GM21786 (cell line): ENCODE data around the gene C11orf68.

Experiments used
- ATAC-seq: cut with Tn5 transposase; IDR thresholded peaks from one replicate; pipeline ENCODE4 v1.9.1; 2021; ENCODE audit not compliant: unreplicated experiment

Gene C11orf68

DNA sequence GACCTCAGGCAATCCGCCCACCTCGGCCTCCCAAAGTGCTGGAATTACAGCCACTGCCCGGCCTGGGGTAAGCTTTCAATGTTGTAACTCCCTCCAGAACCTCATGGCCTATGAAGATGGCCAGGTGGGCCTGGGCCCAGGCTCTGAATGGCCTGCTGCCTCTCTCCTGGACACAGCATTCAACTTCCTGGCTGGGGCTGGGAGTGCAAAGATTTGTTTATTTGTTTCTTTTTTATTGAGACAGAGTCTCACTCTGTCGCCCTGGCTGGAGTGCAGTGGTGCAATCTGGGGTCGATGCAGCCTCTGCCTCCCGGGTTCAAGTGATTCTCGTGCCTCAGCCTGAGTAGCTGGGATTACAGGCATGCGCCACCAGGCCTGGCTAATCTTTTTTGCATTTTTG lies 25.9 kb upstream of the C11orf68 start:
- ATAC-seq: no peak

DNA sequence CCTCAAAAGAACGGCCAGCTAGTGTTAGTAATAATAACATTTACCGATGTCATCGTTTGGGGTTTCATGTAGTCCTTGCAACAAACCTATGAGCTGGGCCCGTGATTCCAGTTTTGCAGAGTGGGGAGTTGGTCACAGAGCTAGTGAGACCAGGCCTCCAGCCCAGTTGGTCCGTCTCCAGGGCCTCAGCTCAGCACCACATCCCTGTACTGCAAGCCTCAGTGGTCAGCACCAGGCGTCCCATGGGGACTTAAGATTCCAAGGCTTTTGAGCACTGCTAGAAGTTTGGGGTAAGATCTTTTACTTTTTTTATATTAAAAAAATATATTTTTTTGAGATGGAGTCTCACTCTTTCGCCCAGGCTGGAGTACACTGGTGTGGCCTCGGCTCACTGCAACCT lies 25.3 kb upstream of the C11orf68 start:
- no peak for ATAC-seq

DNA sequence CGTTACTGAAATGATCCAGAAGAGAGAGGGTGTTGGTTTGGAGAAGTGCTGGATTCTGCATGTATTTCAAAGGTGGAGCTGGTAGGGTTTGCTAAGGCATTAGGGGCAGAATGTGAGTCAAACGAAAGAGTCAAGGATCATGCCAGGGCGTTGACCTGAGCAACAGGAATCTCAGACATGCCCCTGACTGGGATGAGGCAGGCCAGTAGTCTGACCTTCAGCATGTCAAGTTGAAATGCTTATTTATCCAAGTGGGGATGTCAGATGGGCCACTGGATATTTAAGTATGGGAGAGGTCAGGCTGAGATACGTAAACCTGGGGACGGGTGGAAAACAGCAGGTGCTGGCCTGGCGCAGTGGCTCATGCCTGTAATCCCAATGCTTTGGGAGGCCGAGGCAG lies 23.7 kb upstream of the C11orf68 start:
- no peak for ATAC-seq

DNA sequence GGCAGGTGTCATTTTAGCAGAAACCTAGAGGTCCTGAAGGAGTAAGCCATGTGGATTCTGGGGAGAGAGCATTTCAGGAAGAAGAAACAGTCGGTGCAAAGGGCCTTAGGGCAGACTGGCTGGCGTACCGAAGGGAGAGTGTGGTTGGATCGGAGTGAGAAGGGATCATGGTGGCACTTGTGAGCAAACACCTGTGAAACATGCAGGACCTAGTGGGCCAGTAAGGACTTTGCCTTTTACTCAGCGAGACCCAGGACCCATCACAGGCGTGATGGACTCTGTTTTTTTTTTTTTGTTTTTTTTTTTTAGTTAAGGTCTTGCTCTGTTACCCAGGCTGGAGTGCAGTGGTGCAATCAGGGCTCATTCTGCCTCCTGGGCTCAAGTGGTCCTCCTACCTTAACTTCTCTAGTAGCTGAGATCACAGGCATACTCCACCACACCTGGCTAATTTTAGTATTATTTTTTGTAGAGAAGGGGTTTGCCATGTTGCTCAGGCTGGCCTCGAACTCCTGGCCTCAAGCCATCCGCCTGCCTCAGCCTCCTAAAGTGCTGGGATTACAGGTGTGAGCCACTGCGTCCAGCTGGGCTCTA lies 23.0 kb upstream of the C11orf68 start:
- ATAC-seq: no peak

DNA sequence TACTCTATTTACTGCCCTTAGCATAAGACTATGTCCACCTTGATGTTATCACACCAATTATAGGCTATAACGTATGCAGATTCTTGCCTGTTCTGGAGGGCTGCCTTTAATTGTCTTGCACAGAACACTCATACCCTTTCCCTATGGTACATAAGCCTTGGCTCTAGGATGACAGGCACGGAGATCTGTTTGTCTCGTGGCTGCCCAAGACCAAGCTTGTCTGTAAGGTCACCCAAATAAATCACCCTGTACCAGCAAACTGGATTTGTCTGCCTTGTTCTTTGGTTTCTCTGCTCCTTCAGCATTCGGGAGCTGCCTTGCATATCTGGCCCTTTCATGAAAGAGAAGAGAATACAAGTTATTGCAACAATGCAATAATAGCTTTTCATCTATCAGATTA lies 18.9 kb upstream of the C11orf68 start:
- ATAC-seq: no peak

DNA sequence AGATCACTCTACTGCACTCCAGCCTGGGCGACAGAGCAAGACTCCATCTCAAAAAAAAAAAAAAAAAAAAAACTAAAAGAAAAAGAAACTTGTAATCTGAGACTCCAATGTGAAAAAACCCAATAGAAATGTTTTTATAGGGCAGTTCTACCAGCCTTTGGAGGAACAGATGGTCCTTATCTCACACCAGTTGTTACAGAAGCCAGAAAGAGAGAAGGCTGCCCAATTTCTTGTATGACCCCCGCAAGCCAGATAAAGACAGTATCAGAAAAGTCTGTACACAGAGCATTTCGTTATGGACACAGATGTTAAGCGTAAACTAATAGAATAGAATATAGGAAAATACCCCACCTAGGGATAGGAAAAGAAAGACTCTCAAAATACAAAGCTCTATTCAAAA lies 15.2 kb upstream of the C11orf68 start:
- ATAC-seq: no peak

DNA sequence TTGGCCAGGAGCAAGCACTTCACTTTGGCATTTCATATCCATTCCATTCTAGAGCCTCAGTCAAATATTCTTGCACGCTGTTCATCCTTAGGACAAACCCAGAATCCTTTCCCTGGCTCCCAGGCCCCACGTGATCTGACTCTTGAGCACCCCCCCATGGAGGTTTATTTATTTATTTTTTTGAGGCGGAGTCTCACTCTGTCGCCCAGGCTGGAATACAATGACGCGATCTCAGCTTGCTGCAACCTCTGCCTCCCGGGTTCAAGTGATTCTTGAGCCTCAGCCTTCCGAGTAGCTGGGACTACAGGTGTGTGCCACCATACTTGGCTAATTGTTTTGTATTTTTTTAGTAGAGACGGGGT lies 13.7 kb upstream of the C11orf68 start:
- no peak for ATAC-seq

DNA sequence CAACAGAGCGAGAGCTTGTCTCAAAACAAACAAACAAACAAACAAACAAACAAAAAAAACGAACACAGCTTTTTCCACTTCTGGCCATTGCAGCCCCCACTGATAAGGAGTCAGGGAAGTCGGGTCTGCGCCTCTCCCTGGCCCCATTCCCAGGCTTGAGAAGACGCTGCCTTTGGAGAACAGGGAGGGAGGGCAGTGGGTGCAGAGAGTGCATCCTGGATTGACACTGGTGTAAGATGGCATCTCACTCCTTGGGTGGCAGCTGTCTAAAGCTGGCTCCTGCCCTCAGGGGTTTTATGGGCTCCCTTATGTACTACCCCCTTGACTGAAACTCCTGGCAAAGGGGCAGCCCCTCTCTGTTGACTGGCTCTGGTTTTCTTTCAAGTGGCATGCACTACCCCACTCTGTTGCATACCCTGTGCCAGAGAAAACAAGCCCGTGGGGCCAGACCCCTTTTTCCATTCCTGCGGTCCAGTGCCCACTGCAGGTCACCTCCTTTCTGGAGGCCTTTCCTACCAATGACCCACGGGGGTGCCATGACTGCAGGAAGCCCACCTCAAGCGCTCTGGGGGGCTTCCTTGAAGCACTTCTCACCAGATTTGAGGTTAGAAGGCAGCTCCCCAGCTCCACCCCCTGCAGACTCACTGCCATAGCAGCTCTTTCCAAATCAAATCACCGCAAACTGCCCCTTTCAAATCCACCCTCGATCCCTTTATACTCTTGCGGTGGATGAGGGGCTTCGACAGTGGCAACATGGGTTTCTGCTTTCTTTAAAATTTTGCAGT lies 13.1 kb upstream of the C11orf68 start:
- no peak for ATAC-seq

DNA sequence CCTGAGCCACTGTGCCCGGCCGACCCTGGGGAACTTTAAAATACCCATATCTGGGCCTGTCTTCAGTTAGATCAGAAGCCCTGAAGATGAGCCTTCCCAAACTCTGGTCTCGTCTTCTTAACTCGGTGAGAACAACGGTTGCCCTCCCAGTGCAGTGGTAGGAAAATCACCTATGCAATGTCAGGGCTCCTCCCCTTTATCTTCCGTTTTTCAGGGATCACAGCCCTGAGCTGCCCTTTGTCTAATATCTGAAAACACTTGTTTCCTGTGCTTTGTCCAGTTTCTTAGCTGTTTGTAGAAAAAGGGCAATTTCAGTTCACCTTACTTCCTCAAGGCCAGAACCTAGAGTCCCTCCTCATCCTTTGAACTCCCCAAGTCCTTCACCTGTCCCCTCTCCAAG lies 9.8 kb upstream of the C11orf68 start:
- no peak for ATAC-seq

DNA sequence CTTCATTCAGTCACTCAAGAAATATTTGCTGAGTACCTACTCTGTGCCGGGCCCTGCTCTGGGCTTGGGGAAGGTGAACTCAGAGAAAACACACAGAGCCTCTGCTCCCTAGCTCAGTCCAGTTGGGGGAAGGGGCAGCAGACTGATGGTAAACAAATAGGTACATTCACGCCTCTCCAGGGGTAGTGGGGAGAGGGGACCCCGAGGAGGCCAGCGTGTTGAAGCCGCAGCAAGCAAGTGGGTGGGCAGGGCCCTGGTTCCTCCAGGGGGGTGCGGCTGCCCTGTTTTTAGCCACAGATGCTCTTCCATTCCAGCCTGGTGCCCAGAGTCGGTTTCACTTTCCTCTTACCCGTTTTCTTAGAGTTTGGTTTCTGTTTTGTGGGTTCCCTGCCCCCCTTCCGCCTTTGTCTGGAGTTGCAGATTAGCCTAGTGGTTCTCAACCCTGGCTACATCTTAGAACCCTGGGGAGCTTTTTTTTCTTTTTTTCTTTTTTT lies 9.1 kb upstream of the C11orf68 start:
- ATAC-seq: peak; percentile 83

DNA sequence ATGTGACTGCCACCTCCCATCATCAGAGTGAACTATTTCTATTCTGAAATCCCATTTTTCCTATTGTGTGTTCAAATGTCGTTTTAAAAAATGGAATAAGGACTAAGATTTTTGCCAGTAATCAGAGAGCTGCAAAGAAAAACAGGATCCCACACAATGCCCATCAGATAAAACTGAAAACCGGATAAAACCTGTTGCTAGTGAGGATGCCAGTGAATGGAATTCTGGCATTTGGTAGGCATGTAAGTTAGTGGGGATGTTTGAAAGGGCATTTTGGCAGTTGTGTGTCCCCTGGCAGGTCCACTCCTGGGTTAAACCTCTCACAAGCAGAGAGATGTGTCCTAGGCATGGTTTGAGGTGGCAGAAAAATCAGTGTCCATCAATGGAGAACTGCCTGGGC lies 6.5 kb upstream of the C11orf68 start:
- no peak for ATAC-seq

DNA sequence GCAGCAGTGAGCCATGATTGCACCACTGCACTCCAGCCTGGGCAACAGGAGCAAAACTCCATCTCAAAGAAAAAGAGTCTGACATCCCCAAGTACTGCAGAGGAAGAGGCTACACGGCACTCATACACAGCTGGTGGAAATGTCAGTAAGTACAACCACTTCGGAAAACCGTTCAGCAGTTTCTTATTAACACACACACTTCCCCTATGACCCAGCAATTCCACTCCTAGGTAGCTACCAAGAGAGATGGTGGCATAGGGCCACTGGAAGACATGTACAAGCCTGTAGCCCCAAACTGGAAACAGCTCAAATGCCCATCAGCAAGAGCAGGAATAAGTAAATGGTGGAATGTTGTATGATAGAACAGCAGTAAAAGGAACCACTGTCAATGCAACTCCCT lies 3.7 kb upstream of the C11orf68 start:
- no peak for ATAC-seq

DNA sequence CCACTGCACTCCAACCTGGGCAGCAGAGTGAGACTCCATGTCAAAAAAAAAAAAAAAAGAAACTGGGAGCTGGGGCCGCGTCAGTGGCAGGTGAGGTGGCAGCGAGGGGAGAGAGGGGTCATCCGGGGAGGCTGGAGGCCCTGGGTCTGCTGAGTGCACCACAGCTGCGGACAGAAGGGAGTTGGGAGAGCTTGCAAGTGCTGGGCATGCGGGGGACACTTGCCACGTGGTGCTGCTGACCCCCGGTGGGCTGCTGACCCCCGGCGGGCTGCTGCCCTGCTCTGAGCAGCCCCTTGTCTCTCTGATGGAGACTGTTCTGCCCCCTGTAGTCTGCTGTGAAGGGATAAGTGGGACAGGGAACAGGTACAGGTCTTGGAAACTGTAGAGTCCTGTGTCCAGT lies 3.0 kb upstream of the C11orf68 start:
- ATAC-seq: no peak

DNA sequence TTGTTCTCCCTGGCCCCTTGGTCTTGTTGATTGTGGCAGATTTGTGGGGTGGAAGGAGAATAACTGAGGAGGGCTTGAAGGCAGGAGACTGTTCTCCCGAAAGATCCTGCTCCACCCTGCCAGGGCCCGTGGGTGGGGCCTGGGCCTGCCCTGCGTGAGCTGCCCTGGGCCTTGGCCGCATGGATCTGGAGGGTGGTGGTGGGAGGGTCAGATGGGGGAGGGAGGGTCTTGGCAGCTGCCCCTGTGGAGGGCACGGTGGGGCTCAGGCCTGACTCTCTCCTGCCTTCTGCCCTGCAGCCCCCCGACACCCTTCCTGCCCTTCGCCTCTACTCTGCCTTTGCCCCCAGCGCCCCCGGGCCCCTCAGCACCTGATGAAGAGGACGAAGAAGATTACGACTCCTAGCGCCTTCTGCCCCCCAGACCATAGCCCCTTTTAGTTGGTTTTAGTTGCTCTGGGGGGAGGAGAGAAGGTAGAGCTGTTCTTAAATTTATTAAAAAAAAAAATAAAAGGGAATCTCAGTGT lies 2.2 kb upstream of the C11orf68 start:
- no peak for ATAC-seq

DNA sequence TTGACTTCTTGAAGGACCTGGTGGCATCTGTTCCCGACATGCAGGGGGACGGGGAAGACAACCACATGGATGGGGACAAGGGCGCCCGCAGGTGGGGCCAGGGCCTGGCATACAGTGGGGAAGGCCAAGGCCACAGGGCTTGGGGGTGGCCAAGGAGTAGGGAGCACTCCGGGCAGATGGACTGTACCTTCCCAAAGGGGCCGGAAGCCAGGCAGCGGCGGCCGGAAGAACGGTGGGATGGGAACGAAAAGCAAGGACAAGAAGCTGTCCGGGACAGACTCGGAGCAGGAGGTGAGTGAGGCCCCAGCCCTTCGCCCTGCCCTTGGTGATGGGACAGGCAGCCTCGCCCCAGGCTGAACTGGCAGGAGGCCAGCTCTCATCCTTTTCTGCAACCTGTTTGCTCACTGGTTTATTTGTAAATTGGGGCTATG lies 1.5 kb upstream of the C11orf68 start:
- no peak for ATAC-seq

DNA sequence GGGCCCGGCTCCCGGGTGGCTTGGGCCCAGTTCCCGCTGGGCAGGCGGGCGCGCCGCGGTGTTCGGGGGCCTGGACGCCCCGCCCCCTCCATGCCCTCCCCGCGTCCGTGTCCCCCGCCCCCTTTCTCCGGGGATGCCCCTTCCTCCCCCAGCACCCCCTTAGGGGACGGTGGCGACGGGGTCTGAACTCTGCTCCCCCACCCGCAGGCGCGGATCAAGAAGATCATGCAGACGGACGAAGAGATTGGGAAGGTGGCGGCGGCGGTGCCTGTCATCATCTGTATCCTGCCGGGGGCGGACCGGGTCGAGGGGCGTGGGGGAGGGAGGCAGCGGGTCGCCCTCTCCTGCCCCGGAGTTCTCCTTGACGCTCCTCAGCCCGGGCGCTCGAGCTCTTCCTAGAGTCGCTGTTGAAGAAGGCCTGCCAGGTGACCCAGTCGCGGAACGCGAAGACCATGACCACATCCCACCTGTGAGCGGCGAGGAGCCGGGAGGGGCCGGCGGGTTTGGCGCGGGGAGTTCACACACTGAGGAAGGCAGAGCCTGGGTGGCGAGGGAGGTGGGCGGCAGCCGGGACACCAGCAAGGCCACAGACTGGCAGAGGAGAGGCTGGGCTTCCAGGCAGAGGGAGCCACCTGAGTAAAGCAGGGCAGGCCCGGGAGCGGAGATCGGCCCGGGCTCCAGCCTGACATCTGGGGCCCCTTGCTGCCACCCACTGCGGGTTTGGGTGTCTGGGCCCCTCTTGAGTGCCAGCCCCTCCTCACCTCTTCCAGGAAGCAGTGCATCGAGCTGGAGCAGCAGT lies 910 bp upstream of the C11orf68 start:
- peak; percentile 30 for ATAC-seq

DNA sequence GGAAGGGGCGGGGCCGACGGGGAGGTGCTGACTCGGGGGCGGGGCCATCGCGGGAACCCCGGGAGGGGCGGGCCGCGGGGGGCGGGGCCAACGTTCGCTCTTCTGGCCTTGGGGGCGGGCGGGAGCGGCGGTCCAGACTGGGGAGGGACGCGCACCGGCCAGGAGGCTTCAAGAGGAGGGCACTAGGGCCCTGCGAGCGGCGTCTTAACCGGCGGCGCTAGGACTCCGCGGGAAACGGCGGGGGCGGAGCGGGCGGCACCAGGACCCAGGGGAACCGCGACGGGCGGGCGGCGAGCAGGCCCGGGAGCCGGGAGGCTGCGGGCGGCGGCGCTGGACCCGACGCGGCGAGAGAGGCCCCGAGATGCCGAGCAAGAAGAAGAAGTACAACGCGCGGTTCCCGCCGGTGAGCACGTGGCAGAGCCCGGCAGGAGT lies 295 bp upstream of the C11orf68 start, which contains the start of gene DRAP1:
Gene DRAP1 (plus strand): TSS at position 286 of the 432 bp plus-strand sequence. CDS start 76 bp downstream, at position 362.
- ATAC-seq: peak; percentile 89

DNA sequence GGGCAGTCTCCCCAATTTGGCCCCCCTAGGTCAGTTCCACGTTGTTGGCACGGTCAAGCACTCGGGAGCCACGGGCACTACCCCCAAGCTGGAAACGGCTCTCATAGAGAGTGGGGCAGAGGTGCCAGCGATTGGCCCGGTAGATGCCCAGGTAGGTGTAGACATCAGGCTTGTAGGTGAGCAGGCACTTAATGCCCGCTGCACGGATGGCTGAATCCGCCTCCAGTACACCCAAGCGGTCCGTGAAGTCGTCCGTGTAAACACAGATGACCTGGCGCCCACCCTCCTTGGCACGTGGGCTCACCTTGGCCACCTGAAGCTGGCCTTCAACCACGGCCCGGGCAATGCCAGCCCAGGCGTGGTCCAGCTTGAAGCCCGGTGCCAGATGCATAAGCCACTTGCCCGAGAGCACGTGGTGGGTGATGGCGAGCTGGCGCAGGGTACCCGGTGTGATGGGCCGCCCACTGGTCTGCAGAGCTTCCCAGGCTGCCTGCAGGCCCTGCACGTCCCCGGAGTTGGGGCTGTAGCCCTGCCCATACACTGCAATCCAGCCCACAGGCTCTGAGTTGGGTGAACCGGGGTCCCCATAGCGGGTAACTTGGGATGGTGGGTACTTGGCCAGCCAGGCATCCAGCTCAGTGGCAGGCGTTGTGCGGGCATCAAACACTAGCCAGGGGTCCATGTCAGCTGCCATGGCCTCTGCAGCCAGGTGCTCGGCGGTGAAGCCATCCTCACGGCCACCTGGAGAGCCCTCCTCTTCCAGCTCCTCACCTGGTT lies 1.2 kb downstream of the C11orf68 start:
- no peak for ATAC-seq

DNA sequence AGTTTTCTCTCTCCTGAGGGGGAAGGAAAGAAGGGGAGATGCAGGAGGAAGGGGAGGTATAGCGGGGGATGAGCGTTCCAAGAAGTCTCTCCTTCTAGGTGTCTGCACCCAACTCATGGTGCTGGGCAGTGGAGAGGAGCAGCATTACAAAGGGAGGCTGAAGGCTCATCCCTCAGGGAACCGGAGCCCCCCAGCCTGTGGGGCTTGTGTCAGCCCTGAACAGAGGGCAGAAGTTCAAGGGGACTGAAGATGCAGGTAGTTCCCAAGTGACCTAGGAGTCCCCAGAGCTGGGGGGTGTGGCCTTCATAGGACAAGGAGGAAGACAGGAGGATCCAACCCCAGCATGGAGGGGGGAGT lies 1.8 kb downstream of the C11orf68 start:
- no peak for ATAC-seq

DNA sequence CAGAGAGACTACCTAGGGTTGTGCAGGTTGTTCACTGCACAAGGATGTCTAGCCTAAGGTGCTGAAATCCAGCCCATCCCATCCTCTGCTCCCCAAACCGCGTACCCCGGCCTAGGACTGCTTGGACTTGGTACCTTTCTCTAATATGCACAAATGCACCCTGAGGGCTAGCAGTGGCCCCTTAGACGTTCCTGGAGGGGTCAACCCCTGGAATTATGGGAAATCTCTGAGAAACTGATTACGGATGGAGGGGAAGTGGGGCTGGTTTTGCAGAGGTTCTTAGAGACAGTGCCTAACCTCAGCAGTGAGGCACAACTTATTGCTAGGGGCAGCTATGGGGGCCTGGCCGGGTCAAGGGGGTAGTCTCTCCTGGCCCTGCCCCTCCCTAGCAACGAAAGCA lies 2.5 kb downstream of the C11orf68 start:
- no peak for ATAC-seq

DNA sequence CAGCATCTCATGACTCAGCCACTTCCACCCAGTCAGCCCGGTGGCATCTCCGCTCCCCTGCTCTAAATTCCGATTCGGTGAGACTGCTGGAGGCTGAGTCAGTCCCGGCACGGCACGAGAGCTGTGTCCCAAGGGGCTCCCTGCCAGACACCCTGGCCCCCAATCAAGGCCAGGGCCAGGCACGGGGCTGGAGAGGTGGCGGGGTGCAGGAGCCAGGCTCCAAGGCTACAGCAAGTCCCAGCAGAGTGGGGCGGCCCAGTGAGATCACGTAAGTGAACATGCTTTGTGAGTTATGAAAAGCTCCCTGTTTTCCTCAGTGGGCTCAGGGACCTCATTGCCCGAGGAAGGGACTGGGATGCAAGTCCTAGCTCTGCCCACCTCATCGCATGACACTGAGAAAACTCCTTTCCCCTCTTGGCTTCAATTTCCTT lies 3.0 kb downstream of the C11orf68 start:
- ATAC-seq: no peak
